ENCODE measurements around the gene ASPDH.

- TF ChIP-seq EZH2 (IDR thresholded peaks at IDR 0.05; ENCODE audit: insufficient read depth, poor library complexity, severe bottlenecking) (no peak), EZH2phosphoT487 (IDR thresholded peaks at IDR 0.05; ENCODE audit: insufficient read depth, low read depth) (no peak)
These were observed 37.9 kb downstream of the ASPDH start for GRCh38 chr19:50475736-50476223.

Data from GM23248 (cell line).